SK-N-MC (cell line): Measurements from ENCODE around the gene FAM151A.

Source experiments
- EZH2 ChIP-seq: fragments of 200-600 bp; sonication (generic); IDR thresholded peaks from one replicate; pipeline ENCODE4 v1.6.1; 2017; ENCODE audit warnings: antibody characterized with exemption
- POLR2AphosphoS5 ChIP-seq: IDR thresholded peaks from 2 replicates; pipeline ENCODE4 v1.6.1; 2012; ENCODE audit warnings: mild to moderate bottlenecking, low read depth, low read length, borderline replicate concordance

GRCh38 chr1:54602554-54602953, 20.8 kb downstream of the FAM151A start:
- no peak for TF ChIP-seq EZH2
- TF ChIP-seq POLR2AphosphoS5: no peak
